IMR-90 (cell line): ENCODE data around the gene DCAKD. TPM values are rescaled to one million over a fixed set of nuclear protein-coding genes. Genes with fewer than 3 reads are reported as not detected.

Experiments
- microRNA-seq, 2 experiments: library from miRNA; stranded (forward) in 1 of 2; unstranded in 1 of 2; fragments of 10-50 nt in 1 of 2; fragments of <30 nt in 1 of 2; gene quantifications in 1 of 2; microRNA quantifications in 1 of 2; one replicate each; pipeline versions ENCODE3 to v1.1.0; 2013 to 2020; ENCODE audit not compliant: insufficient read depth in 1 of 2, insufficient read length in 1 of 2, unreplicated experiment in 1 of 2
- polyA plus RNA-seq, 3 experiments: library from polyadenylated mRNA; depleted of rRNA; stranded (reverse); fragments of >200 nt; gene quantifications; 2 replicates each; pipeline ENCODE4 v1.2.3, GENCODE V29; 2012; ENCODE audit warnings: low replicate concordance in 1 of 3
- small RNA-seq, 5 experiments: library from RNA; depleted of rRNA; stranded (forward); fragments of <200 nt; gene quantifications; one replicate each; pipeline ENCODE3, GENCODE V24; 2012
- total RNA-seq: library from RNA; depleted of rRNA; stranded (reverse); fragments of >200 nt; gene quantifications from 2 replicates; pipeline ENCODE4 v1.2.3, GENCODE V29; 2012; rRNA removed

Gene DCAKD
- total and polyA plus RNA-seq, 2 of the 4 experiments (the other 2 are of a cell fraction), result 31.3 to 47.9 TPM

Small RNA genes within 50 kb of the gene (microRNA-seq; reads per million reads assigned to microRNA genes)
- not detected for gene AC015936.2 (ENCODE audit: insufficient read depth, insufficient read length)
- not detected for gene RF00019 (ENCODE audit: insufficient read depth, insufficient read length)

Small RNA genes within 50 kb of the gene (small RNA-seq; reads per million reads assigned to genes)
- 0 reads per million in 5 experiments for gene AC015936.2
- gene RF00019, result 0 reads per million in 5 experiments

Other genes starting within 250 kb of the DCAKD start
- gene GJC1, start 221.3 kb downstream of the DCAKD start, total RNA-seq, result 53.3 and 69.7 TPM in 2 replicates
- 23.9 and 24.1 TPM in 2 replicates for gene GJC1, start 221.3 kb downstream of the DCAKD start, polyA plus RNA-seq (2012; rRNA removed)
- gene HIGD1B, start 203.7 kb downstream of the DCAKD start, total RNA-seq, result not detected in 2 replicates
- not detected in 2 replicates for gene HIGD1B, start 203.7 kb downstream of the DCAKD start, polyA plus RNA-seq (2012; rRNA removed)
- 126 and 178 TPM in 2 replicates for gene EFTUD2, start 152.2 kb downstream of the DCAKD start, total RNA-seq
- 72.5 and 74.8 TPM in 2 replicates for gene EFTUD2, start 152.2 kb downstream of the DCAKD start, polyA plus RNA-seq (2012; rRNA removed)
- 0.18 TPM in 1 of 2 replicates, not detected in the other for gene GFAP, start 136.1 kb downstream of the DCAKD start, total RNA-seq
- 0.19 and 0.40 TPM in 2 replicates for gene GFAP, start 136.1 kb downstream of the DCAKD start, polyA plus RNA-seq (2012; rRNA removed)
- 1.3 and 2.5 TPM in 2 replicates for gene KIF18B, start 103.9 kb downstream of the DCAKD start, total RNA-seq
- gene KIF18B, start 103.9 kb downstream of the DCAKD start, polyA plus RNA-seq (2012; rRNA removed), result 16.0 and 17.4 TPM in 2 replicates
- 0.18 and 0.28 TPM in 2 replicates for gene C1QL1, start 83.3 kb downstream of the DCAKD start, total RNA-seq
- 0.84 and 1.5 TPM in 2 replicates for gene C1QL1, start 83.3 kb downstream of the DCAKD start, polyA plus RNA-seq (2012; rRNA removed)
- 57.5 and 60.6 TPM in 2 replicates for gene NMT1, start 9.7 kb upstream of the DCAKD start, total RNA-seq
- 36.0 and 38.0 TPM in 2 replicates for gene NMT1, start 9.7 kb upstream of the DCAKD start, polyA plus RNA-seq (2012; rRNA removed)
- 5.3 and 5.6 TPM in 2 replicates for gene PLCD3, start 80.9 kb upstream of the DCAKD start, total RNA-seq
- 36.6 and 39.0 TPM in 2 replicates for gene PLCD3, start 80.9 kb upstream of the DCAKD start, polyA plus RNA-seq (2012; rRNA removed)
- 1.7 and 2.3 TPM in 2 replicates for gene ACBD4, start 84.1 kb upstream of the DCAKD start, total RNA-seq
- gene ACBD4, start 84.1 kb upstream of the DCAKD start, polyA plus RNA-seq (2012; rRNA removed), result 5.7 and 6.1 TPM in 2 replicates
- 5.9 and 8.6 TPM in 2 replicates for gene HEXIM1, start 96.8 kb upstream of the DCAKD start, total RNA-seq
- 14.5 TPM in 2 replicates for gene HEXIM1, start 96.8 kb upstream of the DCAKD start, polyA plus RNA-seq (2012; rRNA removed)
- gene HEXIM2, start 110.2 kb upstream of the DCAKD start, total RNA-seq, result 5.6 and 6.1 TPM in 2 replicates
- 4.5 TPM in 2 replicates for gene HEXIM2, start 110.2 kb upstream of the DCAKD start, polyA plus RNA-seq (2012; rRNA removed)
- 0.36 and 0.56 TPM in 2 replicates for gene FMNL1, start 170.3 kb upstream of the DCAKD start, total RNA-seq
- gene FMNL1, start 170.3 kb upstream of the DCAKD start, polyA plus RNA-seq (2012; rRNA removed), result 1.4 and 2.3 TPM in 2 replicates
- under 0.01 and 0.18 TPM in 2 replicates for gene SPATA32, start 210.5 kb upstream of the DCAKD start, total RNA-seq
- not detected in 2 replicates for gene SPATA32, start 210.5 kb upstream of the DCAKD start, polyA plus RNA-seq (2012; rRNA removed)